Prostate gland (tissue), 2 donors: Measurements from ENCODE around the gene ALDH1A2. TPM values are rescaled to one million over a fixed set of nuclear protein-coding genes. Genes with fewer than 3 reads are reported as not detected.
"Not testable (repeated sequence)": the region's sequence is repeated elsewhere in the genome, so short reads cannot be mapped to it uniquely, and the experiment has no call there.

ENCODE experiments used
- DNase-seq: peaks from one replicate; pipeline ENCODE4 v3.0.0-alpha.2; 2019; ENCODE audit warnings: low spot score
- H3K27ac ChIP-seq, 2 donors: fragments of 200-600 bp; sonication (generic); 2 replicates each; pipeline ENCODE4 v1.5.1; 2017 to 2019
- H3K27me3 ChIP-seq: fragments of 200-600 bp; sonication (generic); replicated peaks from 2 replicates; pipeline ENCODE4 v1.5.1; 2019; ENCODE audit not compliant: insufficient read depth
- H3K36me3 ChIP-seq, 2 donors: fragments of 200-600 bp; sonication (generic); 1 replicate in 1 of 2; 2 replicates in 1 of 2; pipeline versions ENCODE4 v1.5.1 to v1.8.1; 2017 to 2019
- H3K4me1 ChIP-seq: fragments of 200-600 bp; sonication (generic); replicated peaks from 2 replicates; pipeline ENCODE4 v1.5.1; 2019
- H3K4me3 ChIP-seq, 2 donors: fragments of 200-600 bp; sonication (generic); 2 replicates each; pipeline ENCODE4 v1.5.1; 2017 to 2019
- H3K9me3 ChIP-seq: fragments of 200-600 bp; sonication (generic); 2 replicates; pipeline ENCODE4 v1.5.1; 2017
- POLR2A ChIP-seq: fragments of 450-650 bp; IDR thresholded peaks from one replicate; pipeline ENCODE4 v1.6.1; 2016; ENCODE audit warnings: antibody characterized with exemption, mild to moderate bottlenecking
- POLR2AphosphoS5 ChIP-seq: sonication (generic); formaldehyde crosslinking; IDR thresholded peaks from one replicate; pipeline ENCODE4 v1.6.1; 2017; ENCODE audit warnings: antibody characterized with exemption
- WGBS: methylation state at CpG from one replicate; pipeline ENCODE4 v1.1.5; 2018; 5-methylcytosine and 5-hydroxymethylcytosine counted together
- intact Hi-C: fragments of 100-400 bp; cut with DNase I; formaldehyde crosslinking; loops from one replicate; pipeline ENCODE4 v1.14.2; 2022
- total RNA-seq, 2 donors: library from RNA; depleted of rRNA; stranded (reverse); fragments of >200 nt; gene quantifications; one replicate each; pipeline ENCODE4 v1.1.0, GENCODE V29; 2016
- TF ChIP-seq, protein P1 (sequence below), 4 experiments: fragments of 200-600 bp in 2 of 4; fragments of 450-650 bp in 2 of 4; sonication (generic) in 2 of 4; IDR thresholded peaks; 1 replicate in 3 of 4; 2 replicates in 1 of 4; pipeline ENCODE4 v1.5.1; 2016 to 2019; ENCODE audit warnings: antibody characterized with exemption in 4 of 4, mild to moderate bottlenecking in 2 of 4, moderate library complexity in 2 of 4

The ALDH1A2 gene
- total RNA-seq, 2 donors from 2014 or later, result 8.2 to 65.0 TPM

DNA sequence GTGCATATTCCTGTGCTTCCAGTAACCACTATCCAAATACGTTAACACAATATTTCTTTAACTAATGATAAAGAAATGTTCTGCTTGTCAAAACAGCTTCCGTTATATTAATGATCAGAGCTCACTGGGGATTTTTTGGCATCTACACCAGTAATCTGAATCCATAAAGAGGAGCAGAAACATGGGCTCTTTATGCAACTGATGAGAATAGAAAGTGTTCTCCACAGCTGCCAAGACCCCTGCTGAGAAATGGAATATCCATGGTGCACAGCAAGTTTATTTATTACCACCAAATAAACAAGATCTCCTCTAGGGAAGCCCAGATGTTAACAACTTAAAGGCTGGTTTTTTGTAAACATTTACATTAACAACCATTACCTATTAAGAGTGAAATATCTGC, 54.5 kb downstream of the ALDH1A2 start:
- intact Hi-C loops, result no loop called here
- DNase-seq, result no peak
- TF ChIP-seq, protein P1, sequence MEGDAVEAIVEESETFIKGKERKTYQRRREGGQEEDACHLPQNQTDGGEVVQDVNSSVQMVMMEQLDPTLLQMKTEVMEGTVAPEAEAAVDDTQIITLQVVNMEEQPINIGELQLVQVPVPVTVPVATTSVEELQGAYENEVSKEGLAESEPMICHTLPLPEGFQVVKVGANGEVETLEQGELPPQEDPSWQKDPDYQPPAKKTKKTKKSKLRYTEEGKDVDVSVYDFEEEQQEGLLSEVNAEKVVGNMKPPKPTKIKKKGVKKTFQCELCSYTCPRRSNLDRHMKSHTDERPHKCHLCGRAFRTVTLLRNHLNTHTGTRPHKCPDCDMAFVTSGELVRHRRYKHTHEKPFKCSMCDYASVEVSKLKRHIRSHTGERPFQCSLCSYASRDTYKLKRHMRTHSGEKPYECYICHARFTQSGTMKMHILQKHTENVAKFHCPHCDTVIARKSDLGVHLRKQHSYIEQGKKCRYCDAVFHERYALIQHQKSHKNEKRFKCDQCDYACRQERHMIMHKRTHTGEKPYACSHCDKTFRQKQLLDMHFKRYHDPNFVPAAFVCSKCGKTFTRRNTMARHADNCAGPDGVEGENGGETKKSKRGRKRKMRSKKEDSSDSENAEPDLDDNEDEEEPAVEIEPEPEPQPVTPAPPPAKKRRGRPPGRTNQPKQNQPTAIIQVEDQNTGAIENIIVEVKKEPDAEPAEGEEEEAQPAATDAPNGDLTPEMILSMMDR (IDR thresholded peaks at IDR 0.05), result no peak
- TF ChIP-seq POLR2A (no peak), POLR2AphosphoS5 (no peak)
- Histone ChIP-seq H3K4me3 (no peak overlapping the region), H3K36me3 (no peaks in the 10 kb centered on the region), H3K9me3 (no peaks in the 10 kb centered on the region), H3K27me3 (no peaks in the 10 kb centered on the region), H3K4me1 (no peaks in the 10 kb centered on the region), H3K27ac (no peak overlapping the region)
- WGBS, result 44% methylated on average over 2 of the region's 2 CpGs

DNA sequence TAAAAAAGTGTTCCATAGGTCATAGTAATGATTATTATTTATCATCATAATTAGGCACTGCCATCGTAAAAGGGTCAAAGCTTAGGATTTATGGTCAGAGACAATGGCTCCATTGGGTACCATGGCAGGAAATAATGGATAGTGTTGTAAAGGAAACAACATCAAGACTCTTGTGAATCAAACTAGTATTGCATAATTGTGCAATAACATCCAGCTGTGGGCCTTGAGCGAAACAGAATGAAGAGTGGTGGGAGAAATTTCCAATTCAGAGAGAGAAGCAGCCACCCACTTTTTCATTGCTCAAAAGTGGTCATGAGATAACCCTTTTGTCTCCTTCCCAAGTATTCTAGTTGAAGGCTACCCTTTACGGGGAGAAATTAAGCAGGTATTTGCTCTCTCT, 61.7 kb downstream of the ALDH1A2 start:
- H3K4me1 ChIP-seq, result no peaks in the 10 kb centered on the region
- no peaks in the 10 kb centered on the region for H3K9me3 ChIP-seq
- TF ChIP-seq POLR2AphosphoS5, result no peak
- TF ChIP-seq, protein P1 (IDR thresholded peaks at IDR 0.05), result no peak
- no peak for TF ChIP-seq POLR2A
- no peak overlapping the region for H3K4me3 ChIP-seq
- no peaks in the 10 kb centered on the region for H3K36me3 ChIP-seq
- 92% methylated on average over 3 of the region's 3 CpGs for WGBS
- intact Hi-C loops, result no loop called here
- H3K27me3 ChIP-seq, result no peaks in the 10 kb centered on the region
- H3K27ac ChIP-seq, result no peak overlapping the region
- DNase-seq, result no peak

DNA sequence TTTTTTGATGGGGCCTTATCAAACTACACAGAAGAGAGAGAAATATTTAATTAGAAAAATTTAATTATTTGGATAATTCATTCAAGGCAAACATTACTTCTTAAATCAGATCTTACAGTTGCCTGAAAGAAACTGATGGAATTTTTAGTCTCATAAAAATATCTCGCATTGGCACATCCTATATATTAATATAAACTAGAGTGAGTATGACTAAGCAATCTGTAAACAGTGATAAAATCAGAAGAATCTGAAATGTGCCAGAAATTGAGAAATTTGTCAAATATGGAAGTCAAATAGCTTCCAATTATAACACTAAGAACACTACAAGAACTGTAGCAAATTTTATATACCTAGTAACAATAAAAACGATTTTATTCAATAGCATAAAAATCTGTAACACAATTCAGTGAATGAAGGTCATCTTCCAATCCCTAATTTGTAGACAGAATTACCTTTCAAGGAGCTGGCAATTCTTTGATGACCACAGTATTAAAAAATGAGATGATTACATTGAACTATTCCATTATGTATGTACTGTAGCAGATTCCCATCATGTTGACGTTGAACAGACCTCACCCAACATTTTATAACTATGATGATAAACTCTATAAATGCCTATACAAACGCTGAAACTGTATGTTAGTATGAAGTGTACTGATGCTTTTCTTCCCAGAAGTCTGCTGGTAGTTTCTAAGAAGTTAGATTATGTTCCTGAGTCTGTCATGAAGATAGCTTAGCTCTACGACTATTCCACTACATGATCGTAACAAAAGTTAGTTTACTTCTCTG, 63.0 kb downstream of the ALDH1A2 start:
- H3K27ac ChIP-seq, result no peak overlapping the region
- H3K36me3 ChIP-seq, result no peaks in the 10 kb centered on the region
- no peaks in the 10 kb centered on the region for H3K27me3 ChIP-seq
- no peak for TF ChIP-seq POLR2A
- no peak for TF ChIP-seq POLR2AphosphoS5
- TF ChIP-seq, protein P1 (IDR thresholded peaks at IDR 0.05), result no peak
- H3K4me3 ChIP-seq, result no peak overlapping the region
- WGBS, result 57% methylated on average over 6 of the region's 6 CpGs
- intact Hi-C loops, result no loop called here
- no peak for DNase-seq
- no peaks in the 10 kb centered on the region for H3K9me3 ChIP-seq
- H3K4me1 ChIP-seq, result no peaks in the 10 kb centered on the region

DNA sequence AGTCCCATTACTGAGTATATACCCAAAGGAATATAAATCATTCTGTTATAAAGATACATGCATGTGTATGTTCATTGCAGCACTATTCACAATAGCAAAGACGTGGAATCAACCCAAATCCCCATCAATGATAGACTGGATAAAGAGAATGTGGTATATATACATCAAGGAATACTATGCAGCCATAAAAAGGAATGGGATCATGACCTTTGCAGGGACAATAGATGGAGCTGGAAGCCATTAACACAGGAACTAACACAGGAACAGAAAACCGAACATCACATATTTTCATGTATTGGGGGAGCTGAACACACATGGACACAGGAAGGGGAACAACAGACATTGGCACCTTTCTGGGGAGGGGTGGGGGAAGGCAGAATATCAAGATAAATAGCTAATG, 65.8 kb downstream of the ALDH1A2 start:
- H3K27ac ChIP-seq, DNase-seq, H3K4me1 ChIP-seq, H3K36me3 ChIP-seq, H3K27me3 ChIP-seq, intact Hi-C loops, H3K9me3 ChIP-seq, H3K4me3 ChIP-seq: not testable (repeated sequence)
- WGBS, result 88% methylated on average over 2 of the region's 2 CpGs

DNA sequence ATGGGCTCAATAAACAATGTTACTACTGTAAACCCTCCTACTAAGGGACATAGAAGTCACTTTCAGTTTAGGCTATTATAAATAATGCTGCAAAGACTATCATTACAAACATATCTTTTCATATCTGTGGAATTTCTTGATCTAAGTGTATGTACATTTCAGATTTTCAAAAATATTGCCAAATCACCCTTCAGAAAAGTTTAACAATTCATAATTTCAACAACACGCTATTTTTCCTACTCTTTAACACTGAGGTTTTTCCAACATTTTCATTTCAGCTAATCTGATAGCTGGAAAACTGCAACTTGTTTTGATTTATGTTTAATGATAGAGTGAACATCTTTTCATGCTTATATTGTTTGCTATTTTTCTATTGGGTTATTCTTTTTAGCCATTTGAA, 69.0 kb downstream of the ALDH1A2 start:
- DNase-seq, result no peak
- H3K36me3 ChIP-seq, result no peaks in the 10 kb centered on the region
- intact Hi-C loops, result no loop called here
- TF ChIP-seq, protein P1 (IDR thresholded peaks at IDR 0.05), result no peak
- TF ChIP-seq POLR2A (no peak), POLR2AphosphoS5 (no peak)
- no peaks in the 10 kb centered on the region for H3K4me1 ChIP-seq
- H3K4me3 ChIP-seq, result no peak overlapping the region
- H3K9me3 ChIP-seq, result no peaks in the 10 kb centered on the region
- H3K27me3 ChIP-seq, result no peaks in the 10 kb centered on the region
- WGBS, result 88% methylated on average over 1 of the region's 1 CpG
- H3K27ac ChIP-seq, result no peak overlapping the region
